COLO668 (cell line): ENCODE data around the gene NECTIN4.
"Not testable (repeated sequence)": the region's sequence is repeated elsewhere in the genome, so short reads cannot be mapped to it uniquely, and the experiment has no call there.

Source experiments
- DNase-seq: peaks from one replicate; lab custom pipeline; 2025; ENCODE audit not compliant: unreplicated experiment; lab: John Stamatoyannopoulos, UW

The NECTIN4 gene

DNA sequence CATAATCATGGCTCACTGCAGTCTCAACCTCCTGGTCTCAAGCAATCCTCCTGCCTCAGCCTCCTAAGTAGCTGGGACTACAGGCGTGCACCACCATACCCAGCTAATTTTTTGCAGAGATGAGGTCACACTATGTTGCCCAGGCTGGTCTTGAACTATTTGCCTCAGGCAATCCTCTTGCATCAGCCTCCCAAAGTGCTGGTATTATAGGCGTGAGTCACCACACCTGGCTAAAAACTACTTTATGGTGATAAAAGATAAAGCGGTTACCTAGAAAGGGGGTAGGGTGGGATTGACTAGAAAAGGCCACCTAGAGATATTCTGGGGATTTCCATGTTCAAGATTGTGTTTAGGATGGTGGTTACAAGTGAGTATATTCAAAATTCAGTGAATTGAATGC lies 55.6 kb downstream of the NECTIN4 start:
- no peak for DNase-seq

DNA sequence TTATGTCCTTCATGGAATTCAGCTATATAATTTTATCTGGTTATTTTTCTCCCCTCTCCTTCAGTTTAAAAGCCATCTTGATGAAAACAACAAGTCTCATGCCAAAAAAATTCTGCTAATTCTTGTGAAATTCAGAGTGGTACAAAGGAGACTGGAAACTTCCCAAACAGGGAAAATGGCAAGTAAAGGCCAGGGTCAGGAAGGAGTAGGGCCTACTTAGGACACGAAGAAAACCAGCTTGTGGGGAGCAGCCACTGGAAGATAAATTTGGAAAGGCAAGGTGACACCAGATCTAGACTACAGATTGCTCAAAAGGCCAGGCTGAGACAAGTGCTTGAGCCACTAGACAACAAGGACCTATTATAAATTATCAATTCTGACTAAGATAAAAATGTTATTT lies 56.9 kb downstream of the NECTIN4 start:
- DNase-seq = no peak

GRCh38 chr1:161031874-161032273 lies 57.5 kb downstream of the NECTIN4 start:
- DNase-seq = no peak

GRCh38 chr1:161029466-161029865 lies 59.9 kb downstream of the NECTIN4 start:
- not testable (repeated sequence) for DNase-seq

- not testable (repeated sequence) for DNase-seq
These were observed 62.4 kb downstream of the NECTIN4 start for GRCh38 chr1:161026954-161027353.

- not testable (repeated sequence) for DNase-seq
These were observed 66.9 kb downstream of the NECTIN4 start for GRCh38 chr1:161022432-161022831.

- no peak for DNase-seq
These were observed 67.4 kb downstream of the NECTIN4 start for GRCh38 chr1:161021970-161022353.

- peak; percentile 99 for DNase-seq
These were observed 68.0 kb downstream of the NECTIN4 start for GRCh38 chr1:161021165-161021969.
